Measurements from ENCODE around the gene GRXCR2. TPM values are rescaled to one million over a fixed set of nuclear protein-coding genes. Genes with fewer than 3 reads are reported as not detected.

The GRXCR2 gene
- total RNA-seq, 2 experiments from 2014 or later, result not detected

DNA sequence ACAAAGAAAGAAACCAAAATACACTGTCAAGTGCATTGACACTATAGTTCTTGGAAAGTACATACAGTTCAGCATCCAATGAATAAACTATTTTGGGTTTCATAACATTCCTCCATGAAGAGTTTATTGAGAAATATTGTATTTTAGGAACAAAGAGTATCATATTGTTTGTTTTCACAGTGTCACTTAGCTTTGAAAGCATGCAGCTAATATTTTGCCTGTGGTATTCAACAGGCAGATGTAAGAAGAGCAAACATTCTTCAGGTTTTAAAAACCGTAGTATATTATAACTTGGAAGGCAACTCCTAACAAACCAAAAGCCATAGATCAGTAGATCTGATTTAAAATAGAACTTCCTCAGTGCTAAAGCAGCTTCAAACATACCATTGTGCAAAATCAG is 42.2 kb downstream of the GRXCR2 start:
- DNase-seq, result no peak
- ChIA-PET CTCF (interaction anchor here (0.6 to 1.9 kb wide), 5 partner anchors 22 to 1627 kb away, joined by 3 to 5 read pairs (median 3); no protein-coding TSS in a partner anchor), POLR2A (interaction anchor here (0.5 kb wide), 1 partner anchor 983 kb away, joined by 3 read pairs; no protein-coding TSS in a partner anchor)
- no peaks in the 10 kb centered on the region for H3K9me3 Mint-ChIP-seq
- intact Hi-C loops (cut with micrococcal nuclease), result loop anchor here (10.0 kb wide), 2 partner anchors 374 to 614 kb away; partner anchors contain the start of genes RBM27 and TCERG1
- H3K4me3 Mint-ChIP-seq, result no peak overlapping the region
- no peak overlapping the region for H3K27ac Mint-ChIP-seq
- no peaks in the 10 kb centered on the region for H3K36me3 Mint-ChIP-seq
- H3K4me1 Mint-ChIP-seq (ENCODE audit: low read depth), result peaks cover 4% of the 10 kb centered on the region
- H3K27me3 Mint-ChIP-seq, result no peaks in the 10 kb centered on the region

DNA sequence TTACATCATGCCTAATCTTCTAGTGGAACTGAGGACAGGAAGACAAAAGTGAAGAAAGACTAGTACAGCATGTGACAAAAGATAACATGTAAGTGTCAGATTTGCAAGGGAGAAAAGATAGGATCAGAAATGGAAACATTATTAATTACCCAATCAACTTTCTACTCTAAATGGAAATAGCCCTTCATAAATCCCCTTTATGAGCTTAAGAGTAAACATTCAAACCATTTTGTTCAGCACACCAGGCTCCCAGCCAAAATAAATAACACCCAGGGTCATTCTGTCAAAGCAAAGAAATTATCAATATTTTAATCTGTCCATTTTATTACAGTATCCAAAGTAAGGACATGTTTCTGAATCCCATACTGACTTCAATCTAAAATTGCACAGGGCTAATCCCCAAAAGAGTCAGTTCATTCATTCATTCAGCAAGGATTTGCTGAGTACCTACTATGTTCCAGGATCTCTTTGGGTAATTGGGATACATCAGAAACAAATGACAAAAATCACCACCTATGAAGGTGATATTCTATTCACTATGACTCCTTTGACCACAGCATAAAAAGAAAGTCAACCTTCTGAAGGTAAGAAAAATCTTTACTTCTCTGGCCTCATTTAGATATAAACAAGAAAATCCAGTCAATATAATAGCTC is 43.0 kb downstream of the GRXCR2 start:
- intact Hi-C loops (cut with micrococcal nuclease), result loop anchor here (10.0 kb wide), 2 partner anchors 375 to 615 kb away; partner anchors contain the start of genes RBM27 and TCERG1
- no peak for DNase-seq
- ChIA-PET CTCF (interaction anchor here (1.0 to 1.9 kb wide), 5 partner anchors 148 to 1626 kb away, joined by 3 to 5 read pairs (median 4); no protein-coding TSS in a partner anchor), POLR2A (no interaction called here)
- Mint-ChIP-seq H3K27me3 (no peaks in the 10 kb centered on the region), H3K9me3 (no peaks in the 10 kb centered on the region), H3K4me3 (no peak overlapping the region), H3K36me3 (no peaks in the 10 kb centered on the region), H3K4me1 (ENCODE audit: low read depth) (peaks cover 3% of the 10 kb centered on the region), H3K27ac (no peak overlapping the region)

DNA sequence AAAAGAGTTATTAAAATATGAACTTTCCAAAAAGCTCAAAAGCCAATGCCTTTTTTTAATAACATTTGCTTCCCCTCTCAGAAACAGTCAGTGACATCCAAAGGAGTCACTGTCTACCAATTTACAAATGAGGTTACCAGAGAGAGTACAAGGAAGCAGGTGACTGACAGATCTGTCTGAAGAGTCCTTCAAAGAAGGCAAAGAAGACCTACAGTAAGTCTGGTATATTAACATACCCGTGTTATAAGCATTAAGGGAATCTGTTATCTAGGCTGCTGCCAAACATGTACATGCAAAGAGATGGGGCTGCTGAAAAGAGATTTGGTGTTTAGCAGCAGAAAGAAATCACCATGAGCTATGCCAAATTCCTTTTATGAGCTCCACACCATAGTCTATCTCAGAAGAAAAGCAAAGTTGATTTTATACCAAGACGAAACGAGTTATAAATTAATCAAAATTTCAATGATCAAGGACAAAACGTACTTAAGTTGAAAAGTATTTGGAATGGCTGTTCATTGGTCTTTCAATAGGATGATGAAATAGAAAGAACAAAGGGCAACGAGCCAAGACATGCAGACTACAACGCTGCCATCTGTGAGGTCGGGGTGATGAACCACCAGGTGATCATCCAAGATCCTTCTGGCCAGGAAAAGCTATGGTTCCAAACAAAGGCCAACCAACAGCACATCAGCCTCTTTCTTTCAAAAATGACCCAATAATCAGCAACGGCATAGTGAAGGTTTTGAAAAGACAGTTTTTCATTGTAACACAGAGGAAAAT is 45.7 kb downstream of the GRXCR2 start:
- H3K27ac Mint-ChIP-seq, result no peak overlapping the region
- no peak overlapping the region for H3K4me3 Mint-ChIP-seq
- POLR2A ChIA-PET, result no interaction called here
- CTCF ChIA-PET, result interaction anchor here (0.6 to 3.7 kb wide), 17 partner anchors 9 to 1622 kb away, joined by 3 to 47 read pairs (median 3); partner anchors contain the start of gene PRELID2
- H3K27me3 Mint-ChIP-seq, result no peaks in the 10 kb centered on the region
- H3K9me3 Mint-ChIP-seq, result no peaks in the 10 kb centered on the region
- no peak for DNase-seq
- no peaks in the 10 kb centered on the region for H3K36me3 Mint-ChIP-seq
- peaks cover 3% of the 10 kb centered on the region for H3K4me1 Mint-ChIP-seq (ENCODE audit: low read depth)
- intact Hi-C loops (cut with micrococcal nuclease), result no loop called here

DNA sequence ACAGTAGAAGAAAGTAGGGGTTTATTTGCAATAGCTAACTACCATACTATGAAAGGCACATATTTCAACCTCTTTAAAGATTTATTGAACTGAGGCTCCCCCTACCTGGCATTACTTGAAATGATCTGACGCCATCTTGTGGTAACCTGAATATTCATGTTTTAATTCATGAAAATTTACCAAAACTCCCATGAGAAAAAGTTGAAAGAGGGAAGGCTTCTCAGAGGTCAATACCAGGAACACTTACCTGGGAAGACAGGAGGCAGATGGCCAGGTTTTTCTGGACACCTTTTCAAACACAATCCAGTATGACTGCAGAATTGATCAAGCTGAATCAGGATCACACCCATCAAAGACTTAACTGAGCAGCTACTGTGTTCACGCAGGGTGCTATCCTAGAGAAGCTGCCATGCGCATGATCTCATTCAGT is 47.0 kb downstream of the GRXCR2 start:
- Mint-ChIP-seq H3K4me3 (no peak overlapping the region), H3K27ac (no peak overlapping the region), H3K4me1 (ENCODE audit: low read depth) (peaks cover 2% of the 10 kb centered on the region), H3K27me3 (no peaks in the 10 kb centered on the region), H3K36me3 (no peaks in the 10 kb centered on the region), H3K9me3 (no peaks in the 10 kb centered on the region)
- DNase-seq, result no peak
- POLR2A ChIA-PET, result no interaction called here
- intact Hi-C loops (cut with micrococcal nuclease), result loop anchor here (1.0 kb wide), 3 partner anchors 128 to 1622 kb away; no protein-coding TSS in a partner anchor
- CTCF ChIA-PET, result interaction anchor here (0.5 to 3.7 kb wide), 26 partner anchors 8 to 1620 kb away, joined by 3 to 47 read pairs (median 4); partner anchors contain the start of gene PRELID2

DNA sequence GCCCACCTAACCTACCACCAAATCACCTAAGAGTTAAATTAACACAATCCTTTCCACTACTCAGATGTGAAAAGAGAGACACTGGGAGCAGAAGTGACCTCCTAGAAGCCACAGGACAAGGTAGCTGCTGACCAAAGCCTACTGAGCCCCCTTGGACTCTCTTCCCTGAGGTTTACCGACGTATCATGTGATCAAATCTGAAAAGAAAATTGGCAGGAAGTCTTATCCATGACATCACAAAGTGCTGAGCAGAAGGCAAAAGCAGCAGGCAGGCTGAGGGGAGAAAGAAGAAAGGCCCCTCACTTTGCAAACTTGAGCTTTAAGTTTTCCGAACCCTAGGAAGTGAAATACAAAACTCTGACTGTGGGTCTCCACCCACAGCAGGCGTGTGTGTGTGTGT is 48.8 kb downstream of the GRXCR2 start:
- intact Hi-C loops (cut with micrococcal nuclease), result no loop called here
- Mint-ChIP-seq H3K9me3 (no peaks in the 10 kb centered on the region), H3K4me3 (no peak overlapping the region), H3K27me3 (no peaks in the 10 kb centered on the region), H3K4me1 (ENCODE audit: low read depth) (no peaks in the 10 kb centered on the region), H3K27ac (no peak overlapping the region), H3K36me3 (no peaks in the 10 kb centered on the region)
- CTCF ChIA-PET, result interaction anchor here (0.8 to 1.7 kb wide), 3 partner anchors 41 to 1620 kb away, joined by 3 to 13 read pairs (median 3); no protein-coding TSS in a partner anchor
- POLR2A ChIA-PET, result no interaction called here
- no peak for DNase-seq

DNA sequence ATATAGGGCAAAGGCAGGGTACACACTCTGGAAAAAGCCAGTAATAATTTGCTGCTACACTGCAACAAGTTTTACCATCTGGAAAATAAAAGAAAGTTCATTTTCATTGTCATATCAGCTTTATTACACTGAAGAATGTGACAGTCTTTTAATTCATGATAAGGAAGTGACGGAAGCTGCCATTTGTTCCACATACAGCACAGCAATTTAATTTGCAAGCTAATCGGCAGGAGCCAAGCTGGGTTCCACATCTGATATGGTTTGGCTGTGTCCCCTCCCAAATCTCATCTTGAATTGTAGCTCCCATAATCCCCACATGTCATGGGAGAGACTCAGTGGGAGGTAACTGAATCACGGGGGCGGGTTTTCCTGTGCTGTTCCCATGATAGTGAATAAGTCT is 54.2 kb downstream of the GRXCR2 start:
- H3K4me1 Mint-ChIP-seq (ENCODE audit: low read depth), result no peaks in the 10 kb centered on the region
- POLR2A ChIA-PET, result no interaction called here
- H3K9me3 Mint-ChIP-seq, result no peaks in the 10 kb centered on the region
- H3K27ac Mint-ChIP-seq, result no peak overlapping the region
- CTCF ChIA-PET, result interaction anchor here (1.1 kb wide), 1 partner anchor 8 kb away, joined by 3 read pairs; no protein-coding TSS in a partner anchor
- no peaks in the 10 kb centered on the region for H3K27me3 Mint-ChIP-seq
- intact Hi-C loops (cut with micrococcal nuclease), result no loop called here
- DNase-seq, result no peak
- no peak overlapping the region for H3K4me3 Mint-ChIP-seq
- H3K36me3 Mint-ChIP-seq, result no peaks in the 10 kb centered on the region

DNA sequence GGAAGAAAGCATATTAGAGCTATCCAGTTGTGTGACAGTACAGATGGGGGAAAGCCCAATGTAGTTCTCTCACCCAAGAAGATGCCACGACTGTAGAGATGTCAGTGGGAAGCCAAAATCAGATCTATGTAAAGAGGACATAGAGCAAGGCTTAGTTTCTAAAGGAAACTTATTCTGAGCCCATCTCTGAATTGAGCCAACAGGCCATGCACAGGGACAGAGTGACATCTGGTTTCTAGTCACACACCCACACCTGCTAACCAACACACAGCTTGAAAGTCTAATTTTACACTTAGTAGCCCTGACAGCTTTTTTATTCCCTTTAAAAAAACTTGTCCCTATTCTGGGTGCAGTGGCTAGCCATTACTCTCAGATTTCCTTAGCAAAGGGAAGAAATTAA is 59.9 kb downstream of the GRXCR2 start:
- POLR2A ChIA-PET, result no interaction called here
- intact Hi-C loops (cut with micrococcal nuclease), result no loop called here

DNA sequence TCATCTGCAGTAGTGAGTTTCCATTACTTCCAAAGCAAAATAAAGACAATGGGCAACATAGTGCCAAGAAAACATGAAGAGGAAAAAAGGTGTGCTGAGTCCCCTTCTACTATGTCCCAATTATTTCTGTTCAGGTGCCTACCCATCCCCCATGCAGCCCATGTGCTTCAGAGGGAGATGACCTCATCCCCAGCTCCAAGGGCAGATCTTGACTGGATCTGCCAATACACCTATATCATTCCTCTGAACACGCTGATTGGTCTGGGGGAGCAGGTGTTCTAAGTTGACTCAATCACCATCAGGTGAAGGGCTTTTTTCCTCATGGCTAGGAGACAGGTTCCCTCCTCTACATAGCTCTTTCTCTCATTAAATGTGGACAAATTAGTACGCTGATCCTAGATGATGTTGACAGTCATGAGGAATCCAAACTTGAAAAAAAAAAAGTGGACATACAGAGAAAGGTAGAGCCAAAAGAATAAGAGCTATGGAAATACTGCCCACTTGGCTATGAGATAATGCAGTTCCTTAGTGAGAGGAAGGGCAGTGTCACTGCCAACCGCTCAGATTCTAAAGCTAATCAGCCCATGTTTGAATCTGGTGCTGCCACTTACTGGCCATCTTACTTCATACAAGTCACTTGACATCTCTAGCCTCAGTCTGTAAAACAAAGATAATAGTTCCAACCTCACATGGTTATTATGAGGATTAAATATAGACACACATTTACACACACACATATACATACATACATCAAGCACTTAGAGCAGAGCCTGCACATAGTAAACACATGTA is 60.8 kb downstream of the GRXCR2 start:
- Mint-ChIP-seq H3K27ac (no peak overlapping the region), H3K4me3 (no peak overlapping the region), H3K4me1 (ENCODE audit: low read depth) (no peaks in the 10 kb centered on the region), H3K27me3 (no peaks in the 10 kb centered on the region), H3K9me3 (no peaks in the 10 kb centered on the region), H3K36me3 (no peaks in the 10 kb centered on the region)
- no peak for DNase-seq
- POLR2A ChIA-PET, result no interaction called here
- CTCF ChIA-PET, result interaction anchor here (1.2 to 2.5 kb wide), 2 partner anchors 13 to 115 kb away, joined by 6 to 10 read pairs; no protein-coding TSS in a partner anchor
- intact Hi-C loops (cut with micrococcal nuclease), result no loop called here

More for the DNA sequence above, 59.9 kb downstream of the GRXCR2 start:
- Mint-ChIP-seq H3K9me3 (no peaks in the 10 kb centered on the region), H3K4me3 (no peak overlapping the region), H3K36me3 (no peaks in the 10 kb centered on the region), H3K27me3 (no peaks in the 10 kb centered on the region), H3K27ac (no peak overlapping the region), H3K4me1 (ENCODE audit: low read depth) (no peaks in the 10 kb centered on the region)
- no peak for DNase-seq
- CTCF ChIA-PET, result interaction anchor here (0.9 to 2.5 kb wide), 2 partner anchors 12 to 115 kb away, joined by 3 to 10 read pairs; no protein-coding TSS in a partner anchor

Other genes starting within 250 kb of the GRXCR2 start
- gene PRELID2, start 37.7 kb downstream of the GRXCR2 start, total RNA-seq, result 1 to 10 TPM; 3.8 to 4.3 TPM
- gene SH3RF2, start 63.6 kb upstream of the GRXCR2 start, total RNA-seq, result under 1 TPM in 1 of 2 experiments, not detected in 1; 0.12 TPM
- gene PLAC8L1, start 232.6 kb upstream of the GRXCR2 start, total RNA-seq, result under 1 TPM in 1 of 2 experiments, not detected in 1; 0.36 TPM